Measurements from ENCODE around the gene RIN2. TPM values are rescaled to one million over a fixed set of nuclear protein-coding genes. Genes with fewer than 3 reads are reported as not detected.

The RIN2 gene
- total RNA-seq, 1 experiment from 2014 or later: 1.5 TPM

DNA sequence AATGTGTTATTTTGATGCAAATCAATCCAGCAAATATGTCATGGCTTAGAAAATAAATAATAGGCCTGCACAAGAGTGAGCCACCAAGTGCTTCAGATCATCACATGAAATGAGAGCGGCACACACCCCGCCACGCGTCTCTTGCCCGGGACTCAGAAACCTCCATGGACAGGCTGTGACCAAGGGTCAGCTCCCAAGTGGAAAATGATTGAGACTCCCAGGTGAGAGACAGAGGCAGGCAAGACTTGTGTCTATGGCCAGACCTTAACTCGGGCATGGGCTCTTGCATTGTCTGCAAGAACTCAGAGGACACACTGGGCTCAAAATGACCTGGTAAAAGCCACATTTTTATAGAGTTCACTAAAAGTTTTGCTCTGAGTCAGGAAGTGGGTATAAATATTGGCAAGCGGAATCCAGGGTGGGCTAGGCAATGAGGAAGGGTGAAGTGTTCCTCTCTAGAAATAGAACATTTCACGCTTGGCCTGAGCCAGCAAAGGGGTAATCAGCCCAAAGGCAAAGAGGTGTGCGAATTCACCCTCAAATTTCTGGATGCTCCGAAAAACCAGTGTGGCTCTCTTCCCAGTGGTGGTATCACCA lies 30.7 kb upstream of the RIN2 start (continued):
- TF ChIP-seq CEBPB (IDR thresholded peaks at IDR 0.05; ENCODE audit: low read depth) (no peak), EZH2phosphoT487 (IDR thresholded peaks at IDR 0.05; ENCODE audit: borderline replicate concordance) (no peak)

DNA sequence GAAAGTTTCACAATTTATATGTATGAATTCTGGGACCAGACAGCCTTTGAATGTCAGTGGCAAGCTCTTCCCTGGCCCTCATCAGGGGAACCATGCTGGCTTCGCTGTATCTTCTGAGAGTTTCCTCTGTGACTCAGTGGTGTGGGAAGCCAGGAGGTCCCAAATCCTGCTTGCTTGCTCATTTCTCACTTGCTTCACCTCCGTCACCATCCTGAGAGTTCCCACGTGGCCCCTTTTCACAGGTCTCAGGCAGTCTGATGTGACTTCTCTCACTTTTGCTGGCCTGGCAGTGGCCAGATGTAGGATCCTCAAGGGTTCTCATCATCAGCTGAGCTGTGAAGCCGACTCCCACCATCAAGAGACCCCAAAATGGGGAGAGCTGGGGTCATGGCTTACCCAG lies 28.4 kb upstream of the RIN2 start:
- no peaks in the 10 kb centered on the region for H3K36me3 ChIP-seq (ENCODE audit: control insufficient read depth in 1 of 2, insufficient read depth in 2 of 2, low read length in 2 of 2)
- no peak overlapping the region for H3K9ac ChIP-seq (ENCODE audit: low read length)
- POLR2A ChIA-PET: no interaction called here
- BruUV-seq (replicated peaks): no TSS peak
- H3K27ac ChIP-seq (ENCODE audit: low read depth, low read length): no peak overlapping the region
- no peak for ATAC-seq
- H3K4me3 ChIP-seq (replicated peaks in 1 of 2; ENCODE audit: low read depth in 1 of 2, low read length in 2 of 2): no peak overlapping the region
- TF ChIP-seq, protein P1, sequence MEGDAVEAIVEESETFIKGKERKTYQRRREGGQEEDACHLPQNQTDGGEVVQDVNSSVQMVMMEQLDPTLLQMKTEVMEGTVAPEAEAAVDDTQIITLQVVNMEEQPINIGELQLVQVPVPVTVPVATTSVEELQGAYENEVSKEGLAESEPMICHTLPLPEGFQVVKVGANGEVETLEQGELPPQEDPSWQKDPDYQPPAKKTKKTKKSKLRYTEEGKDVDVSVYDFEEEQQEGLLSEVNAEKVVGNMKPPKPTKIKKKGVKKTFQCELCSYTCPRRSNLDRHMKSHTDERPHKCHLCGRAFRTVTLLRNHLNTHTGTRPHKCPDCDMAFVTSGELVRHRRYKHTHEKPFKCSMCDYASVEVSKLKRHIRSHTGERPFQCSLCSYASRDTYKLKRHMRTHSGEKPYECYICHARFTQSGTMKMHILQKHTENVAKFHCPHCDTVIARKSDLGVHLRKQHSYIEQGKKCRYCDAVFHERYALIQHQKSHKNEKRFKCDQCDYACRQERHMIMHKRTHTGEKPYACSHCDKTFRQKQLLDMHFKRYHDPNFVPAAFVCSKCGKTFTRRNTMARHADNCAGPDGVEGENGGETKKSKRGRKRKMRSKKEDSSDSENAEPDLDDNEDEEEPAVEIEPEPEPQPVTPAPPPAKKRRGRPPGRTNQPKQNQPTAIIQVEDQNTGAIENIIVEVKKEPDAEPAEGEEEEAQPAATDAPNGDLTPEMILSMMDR (IDR thresholded peaks at IDR 0.05 in 2 of 3, conservative IDR thresholded peaks at IDR 0.05 in 1 of 3; ENCODE audit: borderline replicate concordance in 1 of 3, insufficient read depth in 1 of 3, low read depth in 2 of 3, low read length in 2 of 3): no peak
- TF ChIP-seq RAD21 (IDR thresholded peaks at IDR 0.05; ENCODE audit: low read depth): no peak
- no peak for TF ChIP-seq EZH2phosphoT487 (IDR thresholded peaks at IDR 0.05; ENCODE audit: borderline replicate concordance)
- no peak for TF ChIP-seq CEBPB (IDR thresholded peaks at IDR 0.05; ENCODE audit: low read depth)
- no peak for TF ChIP-seq SRF (IDR thresholded peaks at IDR 0.05; ENCODE audit: low read depth)
- no peak for TF ChIP-seq YY1 (IDR thresholded peaks at IDR 0.05; ENCODE audit: extremely low read depth, insufficient replicate concordance, low read depth, low read length)
- TF ChIP-seq EZH2 (IDR thresholded peaks at IDR 0.05): no peak
- no peak for TF ChIP-seq ELF1 (IDR thresholded peaks at IDR 0.05; ENCODE audit: borderline replicate concordance, low read depth)
- TF ChIP-seq, protein P2, sequence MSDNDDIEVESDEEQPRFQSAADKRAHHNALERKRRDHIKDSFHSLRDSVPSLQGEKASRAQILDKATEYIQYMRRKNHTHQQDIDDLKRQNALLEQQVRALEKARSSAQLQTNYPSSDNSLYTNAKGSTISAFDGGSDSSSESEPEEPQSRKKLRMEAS (IDR thresholded peaks at IDR 0.05): no peak
- H3K27me3 ChIP-seq (ENCODE audit: insufficient read depth, low read length): no peaks in the 10 kb centered on the region
- H3K79me2 ChIP-seq (ENCODE audit: insufficient read depth, low read length): no peaks in the 10 kb centered on the region
- RAD21 ChIA-PET (ENCODE audit: low non-redundant PET in 1 of 2, low total read pairs in 2 of 2, uncharacterized antibody in 2 of 2, unreplicated experiment in 2 of 2): no interaction called here
- no peak for DNase-seq (ENCODE audit: low read depth, low spot score)
- no peaks in the 10 kb centered on the region for H3K9me3 ChIP-seq (ENCODE audit: control insufficient read depth in 1 of 2, insufficient read depth in 1 of 2, low read depth in 1 of 2, low read length in 2 of 2)
- H3K4me2 ChIP-seq (ENCODE audit: low read length): no peak overlapping the region
- H2AFZ ChIP-seq (ENCODE audit: low read depth, low read length, poor library complexity, severe bottlenecking): no peak overlapping the region
- peaks cover 0 to under 1% of the 10 kb centered on the region in 2 experiments; a peak in 1 of 4 replicates for H3K4me1 ChIP-seq (ENCODE audit: control insufficient read depth in 1 of 2, insufficient read depth in 2 of 2, low read length in 2 of 2)
- no peaks in the 10 kb centered on the region for H3K9me2 ChIP-seq (ENCODE audit: insufficient read depth)
- H4K20me1 ChIP-seq (ENCODE audit: insufficient read depth): no peaks in the 10 kb centered on the region
- CTCF ChIA-PET: no interaction called here
- intact Hi-C loops (cut with micrococcal nuclease): no loop called here

All from HCT116 (cell line).